Measurements from ENCODE around the gene CCDC27. TPM values are rescaled to one million over a fixed set of nuclear protein-coding genes. Genes with fewer than 3 reads are reported as not detected.

CCDC27 gene
- total RNA-seq, 2 donors from 2014 or later, result not detected

GRCh38 chr1:3727825-3728776 is 24.1 kb upstream of the CCDC27 start:
- no peak for TF ChIP-seq CTCF (IDR thresholded peaks at IDR 0.05)
- DNase-seq (ENCODE audit: low spot score), result no peak
- Histone ChIP-seq H3K9me3 (no peaks in the 10 kb centered on the region), H3K27me3 (no peaks in the 10 kb centered on the region), H3K36me3 (no peaks in the 10 kb centered on the region), H3K4me1 (peaks cover 0 to 18% of the 10 kb centered on the region in 2 donors), H3K27ac (no peak overlapping the region), H3K4me3 (no peak overlapping the region)

- H3K4me3 ChIP-seq, result no peak overlapping the region
- no peaks in the 10 kb centered on the region for H3K27me3 ChIP-seq
- no peak for DNase-seq (ENCODE audit: low spot score)
- no peaks in the 10 kb centered on the region for H3K36me3 ChIP-seq
- H3K9me3 ChIP-seq, result no peaks in the 10 kb centered on the region
- TF ChIP-seq CTCF (IDR thresholded peaks at IDR 0.05), result no peak
- peaks cover 0 to 24% of the 10 kb centered on the region in 2 donors for H3K4me1 ChIP-seq
- H3K27ac ChIP-seq, result no peak overlapping the region
Measured at GRCh38 chr1:3729594-3730542, 22.4 kb upstream of the CCDC27 start.

DNA sequence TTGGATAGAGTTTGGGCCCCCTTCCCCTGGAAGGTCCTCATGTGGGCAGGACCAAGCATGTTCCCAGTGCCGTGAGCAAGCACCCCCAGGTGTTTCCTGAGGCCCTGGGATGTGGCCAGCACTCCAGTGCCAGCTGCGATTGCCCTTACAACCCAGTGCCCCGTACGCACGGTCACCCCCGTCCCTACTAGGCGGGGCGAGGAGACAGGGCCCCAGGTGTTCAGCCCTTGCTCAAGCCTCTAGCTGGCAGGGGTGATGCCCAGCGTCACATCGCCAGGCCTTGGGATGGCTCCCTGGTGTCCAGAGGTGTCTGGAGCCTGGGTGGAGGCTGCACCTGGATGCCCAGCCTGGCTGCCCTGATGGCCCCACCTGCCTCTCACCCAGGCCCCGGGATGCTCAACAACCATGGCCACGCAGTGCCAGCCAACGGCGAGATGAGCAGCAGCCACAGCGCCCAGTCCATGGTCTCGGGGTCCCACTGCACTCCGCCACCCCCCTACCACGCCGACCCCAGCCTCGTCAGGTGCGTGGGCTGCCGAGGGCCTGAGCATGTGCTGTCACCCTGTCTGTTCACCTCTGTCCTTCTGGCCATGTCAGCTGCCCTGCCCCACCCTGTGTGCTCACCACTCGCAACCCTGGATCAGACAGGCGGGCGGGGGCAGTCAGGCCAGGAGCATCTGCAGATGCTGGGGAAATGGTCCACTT is 21.6 kb upstream of the CCDC27 start:
- no peak for TF ChIP-seq CTCF (IDR thresholded peaks at IDR 0.05)
- Histone ChIP-seq H3K9me3 (no peaks in the 10 kb centered on the region), H3K27me3 (no peaks in the 10 kb centered on the region), H3K4me3 (no peak overlapping the region), H3K4me1 (peaks cover 0 to 24% of the 10 kb centered on the region in 2 donors), H3K27ac (no peak overlapping the region), H3K36me3 (no peaks in the 10 kb centered on the region)
- no peak for DNase-seq (ENCODE audit: low spot score)

- H3K4me1 ChIP-seq, result peaks cover 0 to 24% of the 10 kb centered on the region in 2 donors
- no peak for DNase-seq (ENCODE audit: low spot score)
- no peak for TF ChIP-seq CTCF (IDR thresholded peaks at IDR 0.05)
- no peaks in the 10 kb centered on the region for H3K9me3 ChIP-seq
- no peak overlapping the region for H3K4me3 ChIP-seq
- H3K36me3 ChIP-seq, result peaks cover 3% of the 10 kb centered on the region
- no peak overlapping the region for H3K27ac ChIP-seq
- no peaks in the 10 kb centered on the region for H3K27me3 ChIP-seq
Measured at GRCh38 chr1:3731583-3732433, 20.4 kb upstream of the CCDC27 start.
